Stimulated activated CD8-positive, alpha-beta memory T cell treated with anti-CD3 and anti-CD28 coated beads, Interleukin-4, amount 100 ng/mL, for 4 hours (primary cell): ENCODE results near the gene EMP2.

Experiments used
- DNase-seq, 2 donors: peaks; one replicate each; pipeline ENCODE4 v3.0.0-alpha.2; 2020; ENCODE audit warnings: low read depth in 2 of 2, low spot score in 1 of 2

The EMP2 gene

DNA sequence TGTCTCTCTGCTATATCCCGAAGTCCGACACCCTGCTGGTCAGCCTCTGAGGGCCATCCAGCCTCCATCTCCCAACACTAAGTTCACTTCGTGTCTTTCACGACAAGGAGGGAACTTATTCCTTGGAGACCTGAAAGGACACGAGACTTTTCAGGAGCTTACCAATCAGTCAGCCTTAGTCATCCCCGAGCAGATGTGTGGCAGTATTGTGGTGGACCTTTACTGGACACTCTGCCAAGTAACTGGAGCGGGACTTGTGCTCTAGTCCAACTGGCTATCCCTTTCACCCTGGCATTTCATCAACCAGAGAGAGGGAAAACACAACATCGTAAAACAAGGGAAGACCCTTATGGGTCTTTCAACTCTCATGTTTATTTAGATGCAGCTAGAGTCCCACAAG, 87.1 kb downstream of the EMP2 start:
- no peak for DNase-seq

DNA sequence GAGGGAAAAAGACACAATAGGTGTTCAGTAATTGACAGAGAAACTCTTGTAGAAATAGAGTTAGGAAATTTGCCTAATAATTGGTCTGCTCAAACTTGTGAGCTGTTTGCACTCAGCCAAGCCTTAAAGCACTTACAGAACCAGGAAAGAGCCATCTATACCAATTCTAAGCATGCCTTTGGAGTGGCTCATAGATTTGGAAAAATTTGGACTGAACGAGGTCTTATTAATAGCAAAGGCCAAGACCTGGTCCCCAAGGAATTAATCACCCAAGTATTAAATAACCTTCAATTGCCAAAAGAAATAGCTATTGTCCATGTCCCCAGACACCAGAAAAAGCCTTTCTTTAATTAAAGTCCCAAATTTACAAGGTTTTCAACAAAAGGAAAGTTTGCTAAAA, 90.3 kb downstream of the EMP2 start:
- no peak for DNase-seq

DNA sequence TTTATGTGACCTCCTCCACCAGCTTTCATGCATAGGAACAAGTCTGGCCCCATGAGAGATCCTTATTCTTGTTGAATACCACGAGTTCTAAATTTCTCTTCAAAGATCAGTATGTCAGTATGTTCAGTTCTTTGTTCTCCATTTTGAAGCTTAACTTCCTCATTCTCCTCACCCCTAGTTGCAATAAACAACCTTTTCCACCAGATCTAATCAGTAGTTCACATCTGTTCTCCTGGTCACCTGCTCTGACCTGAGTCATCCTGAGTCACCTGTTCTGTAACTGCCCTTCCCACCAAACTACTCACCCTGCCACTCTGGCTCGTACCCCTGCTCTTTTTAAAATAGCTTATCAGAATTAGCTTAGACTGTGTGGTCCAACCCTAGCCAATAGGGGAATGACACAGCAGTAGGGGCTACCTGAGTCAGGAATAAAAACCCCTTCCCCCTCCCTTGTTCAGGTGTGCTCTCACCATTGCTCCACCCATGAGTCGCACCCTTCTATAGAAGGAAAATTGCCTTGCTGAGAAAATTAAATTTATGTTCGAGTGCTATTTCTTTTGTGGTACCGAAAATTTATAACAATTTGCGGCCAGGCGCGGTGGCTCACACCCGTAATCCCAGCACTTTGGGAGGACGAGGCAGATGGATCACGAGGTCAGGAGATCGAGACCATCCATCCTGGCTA, 94.6 kb downstream of the EMP2 start:
- no peak for DNase-seq

DNA sequence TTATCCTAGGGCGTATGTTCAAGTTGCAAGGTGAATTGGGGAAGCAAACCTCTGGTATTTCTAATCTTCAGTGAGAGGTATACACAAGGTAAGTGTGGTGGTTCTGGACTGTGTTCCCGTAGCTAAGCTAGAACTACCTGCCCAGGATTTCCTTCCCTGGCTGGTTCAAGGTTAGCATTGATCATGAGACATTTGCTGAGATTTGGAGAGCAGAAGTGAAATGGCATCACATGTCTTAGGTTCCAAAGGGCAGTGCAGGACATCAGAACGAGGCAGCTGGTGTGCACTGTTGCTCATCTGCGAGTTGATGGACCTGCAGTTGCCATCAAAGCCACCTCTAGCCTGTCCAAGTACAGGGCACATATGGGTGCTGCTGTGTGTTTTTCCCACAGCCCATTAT, 95.2 kb downstream of the EMP2 start:
- DNase-seq, result no peak

DNA sequence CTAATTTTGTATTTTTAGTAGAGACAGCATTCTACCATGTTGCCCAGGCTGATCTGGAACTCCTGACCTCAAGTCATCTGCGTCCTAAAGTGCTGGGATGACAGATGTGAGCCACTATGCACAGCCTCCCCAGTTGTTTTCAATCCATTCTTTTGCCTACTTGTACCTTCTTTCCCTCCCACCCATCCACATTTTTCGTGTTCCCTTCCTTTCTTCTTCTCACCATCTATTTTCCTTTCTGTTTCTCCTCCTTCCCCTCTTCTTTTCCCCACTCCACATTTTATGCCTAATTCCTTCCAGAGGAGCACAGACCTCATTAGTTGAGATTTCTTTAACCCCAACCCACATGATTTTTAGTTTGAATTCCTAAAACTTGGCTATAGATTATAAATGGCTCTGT, 100.2 kb downstream of the EMP2 start:
- DNase-seq, result no peak
